Measurements from ENCODE around the gene MFN2.
"Not testable (repeated sequence)": the region's sequence is repeated elsewhere in the genome, so short reads cannot be mapped to it uniquely, and the experiment has no call there.

Gene MFN2

DNA sequence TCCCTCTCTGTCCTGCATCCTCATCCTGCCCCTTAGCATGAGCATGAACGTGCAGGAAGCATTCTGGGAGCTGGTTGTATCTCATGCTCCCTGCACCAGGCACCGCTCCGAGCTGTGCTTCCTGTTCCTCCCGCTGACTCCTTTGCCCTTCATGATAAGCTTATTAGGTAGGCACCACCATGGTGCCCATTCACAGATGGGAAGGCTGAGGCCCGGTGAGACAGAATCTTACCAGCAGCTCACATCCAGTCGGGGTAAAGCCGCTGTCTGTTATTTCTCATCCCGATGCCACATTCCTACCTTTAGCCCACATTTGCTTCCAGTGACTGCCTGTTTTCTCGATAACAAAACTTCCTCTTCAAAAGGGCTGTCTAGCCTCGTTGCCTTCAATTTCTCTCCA, 46.3 kb downstream of the MFN2 start:
- DNase-seq (ENCODE audit: low read depth) = no peak

GRCh38 chr1:12028248-12028647, 48.0 kb downstream of the MFN2 start:
- no peak for DNase-seq (ENCODE audit: low read depth)

DNA sequence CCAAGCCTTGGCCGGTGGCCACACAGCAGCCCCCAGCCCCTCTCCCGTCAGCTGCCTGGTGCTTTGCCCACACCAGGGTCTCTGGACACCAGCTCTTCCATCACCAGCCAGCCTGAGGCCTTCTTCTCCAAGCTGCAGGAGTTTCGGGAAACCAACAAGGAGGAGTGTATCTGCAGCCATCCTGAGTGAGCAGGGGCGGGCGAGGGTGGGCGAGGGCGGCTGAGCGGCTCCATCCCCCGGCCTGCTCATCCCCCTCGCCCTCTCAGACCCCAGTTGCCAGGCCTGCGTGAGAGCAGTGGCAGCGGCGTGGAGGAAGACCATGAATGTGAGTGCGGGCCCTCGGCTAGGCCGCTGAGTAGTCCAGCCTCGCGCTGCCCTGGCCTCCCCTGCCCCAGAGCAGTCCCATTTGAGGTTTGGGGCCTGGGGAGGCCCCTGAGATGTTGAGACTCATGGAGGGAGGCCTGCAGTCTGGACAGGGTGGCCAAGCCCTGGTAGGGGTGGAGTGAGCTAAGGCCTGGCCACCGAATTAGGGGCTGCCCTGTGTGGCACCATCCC, 48.8 kb downstream of the MFN2 start:
- DNase-seq (ENCODE audit: low read depth) = no peak

DNA sequence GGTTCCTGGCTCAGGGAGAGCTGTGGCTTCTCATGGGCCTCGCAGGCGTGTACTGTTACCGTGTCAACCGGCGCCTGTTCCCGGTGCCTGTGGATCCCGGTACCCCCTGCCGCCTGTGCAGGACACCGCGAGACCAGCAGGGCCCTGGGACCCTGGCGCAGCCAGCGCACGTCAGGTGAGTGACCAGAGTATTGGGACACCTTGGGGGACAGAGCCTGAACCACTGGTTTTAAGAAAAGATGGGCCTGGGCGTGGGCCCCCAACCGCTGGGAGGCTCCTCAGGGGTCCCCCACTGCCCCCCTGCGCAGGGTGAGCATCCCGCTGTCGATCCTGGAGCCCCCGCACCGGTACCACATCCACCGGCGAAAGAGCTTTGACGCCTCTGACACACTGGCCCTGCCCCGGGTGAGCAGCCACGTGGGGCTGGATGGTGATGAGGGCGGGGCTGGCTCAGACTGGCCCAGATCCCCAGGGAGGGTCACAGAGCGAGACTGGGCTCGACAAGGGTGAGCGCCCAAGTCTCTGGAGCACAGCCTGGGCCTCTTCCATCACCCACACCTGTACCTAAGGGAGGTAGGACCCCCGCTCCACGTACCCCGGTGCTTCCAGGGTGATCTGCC, 49.6 kb downstream of the MFN2 start:
- DNase-seq (ENCODE audit: low read depth) = no peak

DNA sequence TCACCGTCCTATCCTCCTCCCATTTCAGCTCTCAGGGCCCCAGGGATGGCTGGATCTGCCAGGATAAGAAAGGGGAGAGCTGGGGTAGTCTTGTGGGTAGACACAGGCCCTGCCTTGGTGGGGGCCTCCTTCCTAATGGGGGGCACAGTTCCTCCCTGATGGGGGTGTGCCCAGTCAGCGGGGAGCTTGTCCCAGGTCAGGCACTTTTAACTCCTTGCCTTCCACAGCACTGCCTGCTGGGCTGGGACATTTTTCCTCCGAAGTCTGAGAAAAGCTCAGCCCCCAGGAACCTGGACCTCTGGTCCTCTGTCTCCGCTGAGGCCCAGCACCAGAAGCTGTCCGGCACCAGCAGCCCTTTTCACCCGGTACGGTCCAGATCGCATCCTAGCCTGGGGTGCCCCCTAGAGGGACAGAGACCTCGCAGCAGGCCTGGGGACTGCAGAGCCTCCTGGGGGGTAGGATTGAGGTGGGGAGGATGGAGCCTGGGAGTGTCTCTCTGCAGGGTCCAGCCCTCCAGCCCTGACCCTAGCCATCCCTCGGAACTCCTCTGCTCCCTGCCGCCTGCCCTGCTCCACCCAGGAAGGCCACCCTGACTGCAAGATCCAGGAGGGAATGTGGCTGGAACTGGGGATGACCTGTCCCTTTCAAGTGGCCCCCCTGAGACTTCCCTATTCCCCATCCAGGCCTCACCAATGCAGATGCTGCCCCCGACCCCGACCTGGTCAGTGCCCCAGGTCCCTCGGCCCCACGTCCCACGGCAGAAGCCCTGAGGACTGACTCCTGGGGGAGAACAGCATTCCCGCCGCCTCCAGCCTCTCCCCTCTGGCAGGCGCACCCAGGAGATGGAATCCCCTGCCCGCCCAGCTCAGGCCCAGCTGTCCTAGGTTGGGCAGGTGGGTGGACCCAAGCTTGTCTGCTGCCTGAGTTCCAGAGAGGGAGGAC, 51.1 kb downstream of the MFN2 start:
- DNase-seq (ENCODE audit: low read depth) = no peak

GRCh38 chr1:12032161-12032621, 51.9 kb downstream of the MFN2 start:
- DNase-seq (ENCODE audit: low read depth) = no peak

- not testable (repeated sequence) for DNase-seq (ENCODE audit: low read depth)
These were observed 53.2 kb downstream of the MFN2 start for GRCh38 chr1:12033441-12033840.

GRCh38 chr1:12034381-12034801, 54.1 kb downstream of the MFN2 start:
- no peak for DNase-seq (ENCODE audit: low read depth)

DNA sequence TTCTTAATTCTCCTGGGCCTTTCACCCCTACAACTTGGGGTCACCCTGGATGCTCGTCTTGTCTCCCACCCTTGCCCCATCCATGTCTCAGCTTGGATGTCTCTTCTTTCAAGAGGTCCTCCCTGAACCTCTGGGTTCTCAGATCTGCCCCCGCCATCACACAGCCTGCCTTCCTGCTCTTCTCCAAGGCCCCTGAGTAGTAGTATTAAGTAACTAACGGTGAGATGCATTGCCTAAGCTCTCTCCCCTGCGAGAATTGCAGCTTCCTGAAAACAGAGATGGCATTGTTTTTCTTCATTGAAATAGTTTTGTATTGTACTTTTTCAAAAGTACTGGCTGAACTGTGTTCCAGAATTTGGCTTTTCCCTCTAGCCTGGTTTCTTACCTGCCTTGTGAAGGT, 55.1 kb downstream of the MFN2 start:
- no peak for DNase-seq (ENCODE audit: low read depth)

- DNase-seq (ENCODE audit: low read depth) = no peak
These were observed 57.5 kb downstream of the MFN2 start for GRCh38 chr1:12037486-12038355.

DNA sequence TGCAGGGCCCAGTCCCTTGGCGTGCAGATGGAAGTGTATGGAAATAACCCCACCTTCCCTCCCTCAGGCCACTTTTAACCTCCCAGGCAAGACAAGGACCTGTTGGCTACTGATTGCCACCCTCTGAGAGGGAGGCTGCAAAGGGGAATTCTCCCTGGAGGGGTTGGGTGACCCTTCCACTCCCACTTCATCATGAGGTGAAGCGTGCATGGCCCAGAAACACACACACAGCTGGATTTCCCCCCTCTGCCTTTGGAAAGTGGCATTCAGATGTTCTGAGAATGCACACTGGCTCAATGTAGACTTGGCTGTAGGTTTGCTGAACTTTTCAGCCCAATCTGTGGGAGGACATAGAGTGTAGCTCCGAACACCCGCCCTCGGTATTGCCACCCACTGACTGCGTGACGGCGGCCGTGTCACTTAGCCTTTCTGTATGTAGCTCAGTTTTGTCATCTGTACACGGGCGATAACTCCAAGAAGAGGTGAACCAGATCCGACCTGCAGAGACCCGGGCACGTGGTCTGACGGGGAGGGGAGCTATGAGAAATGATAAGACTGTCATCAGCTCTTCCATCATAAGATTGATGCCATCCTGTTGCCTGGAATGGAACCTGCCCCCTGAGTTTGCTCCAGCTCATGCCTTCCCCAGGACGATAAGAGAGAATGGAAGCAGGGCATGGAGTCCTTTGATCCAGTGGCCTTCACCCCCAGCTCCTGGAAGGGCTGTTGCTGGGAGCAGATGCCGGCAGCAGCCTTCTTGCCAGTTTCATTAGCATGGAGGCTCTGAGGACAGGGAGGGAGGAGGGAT, 58.3 kb downstream of the MFN2 start:
- no peak for DNase-seq (ENCODE audit: low read depth)

DNA sequence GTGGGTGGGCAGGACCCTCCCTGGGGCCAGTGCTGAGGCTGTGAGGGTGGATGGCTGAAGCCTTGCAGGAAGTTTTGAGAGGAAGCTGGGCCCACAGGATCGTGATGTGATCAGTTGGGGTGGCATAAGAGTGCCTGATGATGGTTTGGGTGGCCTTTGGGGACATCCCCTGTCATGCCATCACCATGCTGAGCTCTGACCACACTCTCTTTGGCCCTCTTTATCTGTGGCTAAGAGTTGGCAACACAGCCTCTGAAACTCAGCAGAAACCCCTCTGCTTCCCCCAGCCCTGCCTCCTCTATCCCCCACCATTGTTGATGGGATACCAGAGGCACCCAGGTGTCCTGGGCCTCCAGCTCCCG, 58.9 kb downstream of the MFN2 start:
- DNase-seq (ENCODE audit: low read depth) = no peak

DNA sequence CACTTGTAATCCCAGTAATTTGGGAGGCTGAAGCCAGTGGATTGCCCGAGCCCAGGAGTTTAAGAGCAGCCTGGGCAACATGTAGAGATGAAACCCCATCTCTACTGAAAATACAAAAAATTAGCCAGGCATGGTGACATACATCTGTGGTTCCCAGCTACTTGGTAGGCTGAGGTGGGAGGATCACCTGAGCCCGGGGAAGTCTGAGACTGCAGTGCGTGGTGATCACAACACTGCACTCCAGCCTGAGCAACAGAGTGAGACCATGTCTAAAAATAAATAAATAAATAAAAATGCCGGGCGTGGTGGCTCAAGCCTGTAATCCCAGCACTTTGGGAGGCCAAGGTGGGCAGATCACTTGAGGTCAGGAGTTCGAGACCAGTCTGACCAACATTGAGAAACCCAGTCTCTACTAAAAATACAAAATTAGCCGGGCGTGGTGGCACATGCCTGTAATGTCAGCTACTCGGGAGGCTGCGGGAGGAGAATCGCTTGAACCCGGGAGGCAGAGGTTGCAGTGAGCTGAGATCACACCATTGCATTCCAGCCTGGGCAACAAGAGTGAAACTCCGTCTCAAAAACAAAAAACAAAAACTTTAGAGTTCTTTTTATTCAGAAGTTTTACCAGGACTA, 59.7 kb downstream of the MFN2 start:
- DNase-seq (ENCODE audit: low read depth) = not testable (repeated sequence)

- no peak for DNase-seq (ENCODE audit: low read depth)
These were observed 60.3 kb downstream of the MFN2 start for GRCh38 chr1:12040457-12041051.

GRCh38 chr1:12044187-12044877, 64.1 kb downstream of the MFN2 start:
- DNase-seq (ENCODE audit: low read depth) = not testable (repeated sequence)

GRCh38 chr1:12046749-12047119, 66.5 kb downstream of the MFN2 start:
- no peak for DNase-seq (ENCODE audit: low read depth)

DNA sequence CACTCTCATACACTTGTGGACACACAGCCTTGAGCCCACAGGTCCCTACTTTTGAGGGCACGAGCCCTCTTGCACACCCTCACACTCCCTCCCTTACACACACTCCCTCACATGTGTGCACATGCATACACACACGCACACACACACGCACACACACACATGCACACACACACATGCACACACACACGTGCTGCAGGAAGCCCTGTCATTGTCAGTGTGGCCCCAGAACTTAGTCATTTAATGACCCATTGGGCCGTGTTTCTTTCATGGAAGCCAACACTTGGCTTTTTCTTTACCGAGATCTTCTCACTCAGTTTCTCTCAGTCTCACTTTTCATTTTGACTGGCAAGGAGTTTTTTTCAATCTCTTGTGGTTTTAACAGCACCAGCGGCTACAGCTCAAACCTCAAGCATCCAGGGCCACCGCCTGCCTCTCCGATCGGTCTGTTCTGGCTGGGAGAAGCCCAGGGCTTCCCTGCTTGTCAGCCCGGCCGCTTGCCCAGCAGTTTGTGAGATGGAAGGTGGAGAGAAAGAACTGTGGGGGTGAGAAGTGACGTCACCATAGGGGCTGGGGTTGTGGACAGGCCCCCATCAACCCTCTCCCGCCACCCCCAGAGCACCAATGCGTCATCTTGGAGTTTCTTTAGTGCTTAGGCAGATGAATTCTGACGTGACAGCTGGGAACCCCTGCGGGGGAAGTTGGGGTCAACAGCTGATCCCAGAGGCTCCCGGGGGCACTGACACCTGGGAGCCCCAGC, 67.1 kb downstream of the MFN2 start:
- peak; percentile 52 for DNase-seq (ENCODE audit: low read depth)

DNA sequence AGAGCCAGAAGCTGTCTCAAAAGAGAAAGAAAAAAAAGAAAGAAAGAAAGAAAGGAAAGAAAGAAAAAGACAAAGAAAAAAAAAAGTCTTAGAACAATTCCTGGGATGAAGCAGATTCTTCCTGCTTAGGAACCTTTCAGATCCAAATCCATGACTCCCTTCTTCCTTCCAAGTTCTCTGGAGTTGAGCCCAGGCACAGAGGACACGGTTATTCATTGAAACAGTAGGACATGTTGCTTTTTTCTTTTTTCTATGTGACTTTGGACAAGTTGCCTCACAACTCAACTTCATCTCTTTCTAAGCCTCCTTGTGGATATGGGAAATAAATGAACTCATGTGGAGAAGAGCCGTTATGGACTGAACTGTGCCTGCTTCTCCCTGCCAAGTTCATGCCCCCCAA, 68.1 kb downstream of the MFN2 start:
- DNase-seq (ENCODE audit: low read depth) = no peak

GRCh38 chr1:12049616-12050015, 69.4 kb downstream of the MFN2 start:
- no peak for DNase-seq (ENCODE audit: low read depth)

Measured in activated T-helper 9 cell treated with anti-CD3 and anti-CD28 coated beads, Interleukin-2, amount 50 U/mL, for 16 hours (primary cell).